ENCODE results near the gene VWA2.

Gene VWA2

GRCh38 chr10:114232561-114233176 lies 6.4 kb upstream of the VWA2 start:
- TF ChIP-seq GATA2 (IDR thresholded peaks at IDR 0.05; ENCODE audit: low read depth, low read length): no peak
- TF ChIP-seq GATA3 (IDR thresholded peaks at IDR 0.05; ENCODE audit: low read depth, low read length): no peak

DNA sequence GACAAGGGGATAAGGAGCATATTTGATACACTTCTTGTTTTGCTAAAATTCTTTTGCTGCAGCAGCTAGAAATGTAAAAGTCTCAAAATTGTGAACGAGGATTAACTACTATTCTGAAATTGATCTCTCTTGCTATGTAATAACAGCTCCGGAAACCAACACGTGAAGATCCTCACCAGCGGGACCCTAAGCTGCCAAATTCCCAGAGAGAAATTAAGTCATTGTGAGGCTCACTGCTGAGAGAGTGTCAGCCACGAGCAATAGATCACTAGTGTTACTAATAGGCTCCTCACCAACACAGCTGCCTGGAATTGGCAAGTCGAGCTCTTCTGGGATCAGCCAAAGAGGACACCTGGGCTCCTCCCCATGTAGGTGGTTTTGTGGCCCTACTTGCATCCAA lies 5.6 kb upstream of the VWA2 start:
- no peak for TF ChIP-seq GATA3 (IDR thresholded peaks at IDR 0.05; ENCODE audit: low read depth, low read length)
- no peak for TF ChIP-seq GATA2 (IDR thresholded peaks at IDR 0.05; ENCODE audit: low read depth, low read length)

GRCh38 chr10:114234132-114234531 lies 4.9 kb upstream of the VWA2 start:
- no peak for TF ChIP-seq GATA2 (IDR thresholded peaks at IDR 0.05; ENCODE audit: low read depth, low read length)
- no peak for TF ChIP-seq GATA3 (IDR thresholded peaks at IDR 0.05; ENCODE audit: low read depth, low read length)

DNA sequence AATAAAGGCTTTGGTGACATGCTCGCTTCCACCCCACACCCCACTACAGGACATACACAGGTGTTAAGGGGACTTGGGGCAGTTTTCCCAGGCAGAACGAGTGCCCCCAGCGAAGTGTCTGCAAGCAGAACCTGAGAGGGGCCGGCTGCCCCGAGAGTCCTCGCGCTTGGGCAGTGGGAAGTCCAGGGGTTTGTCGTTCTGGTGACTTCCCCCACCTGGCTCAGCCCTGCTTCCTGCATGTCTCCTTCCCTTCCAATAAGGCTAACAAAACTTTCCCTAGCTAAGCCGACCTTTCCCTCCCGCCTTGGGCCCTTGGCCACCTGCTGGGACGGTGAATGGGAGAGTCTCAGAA lies 916 bp downstream of the VWA2 start:
- TF ChIP-seq GATA3 (IDR thresholded peaks at IDR 0.05; ENCODE audit: low read depth, low read length): no peak
- no peak for TF ChIP-seq GATA2 (IDR thresholded peaks at IDR 0.05; ENCODE audit: low read depth, low read length)

DNA sequence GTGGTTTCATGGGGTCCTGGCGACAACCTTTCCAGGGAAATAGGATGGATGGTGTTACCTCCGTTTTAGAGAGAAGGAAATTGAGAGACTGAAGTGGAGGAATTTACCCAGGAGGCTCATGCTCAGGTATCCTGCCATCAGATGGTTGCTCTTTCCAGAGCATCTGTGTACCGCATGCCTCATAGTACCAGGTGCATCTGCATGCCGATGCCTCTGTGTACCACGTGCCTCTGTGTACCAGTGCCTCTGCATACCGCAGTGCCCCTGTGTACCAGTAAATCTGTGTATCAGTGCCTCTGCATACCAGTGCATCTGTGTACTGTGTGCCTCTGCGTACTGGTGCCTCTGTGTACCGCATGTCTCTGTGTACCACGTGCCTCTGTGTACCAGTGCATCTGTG lies 3.2 kb downstream of the VWA2 start:
- TF ChIP-seq GATA3 (IDR thresholded peaks at IDR 0.05; ENCODE audit: low read depth, low read length) (no peak), GATA2 (IDR thresholded peaks at IDR 0.05; ENCODE audit: low read depth, low read length) (no peak)

GRCh38 chr10:114243661-114244060 lies 4.6 kb downstream of the VWA2 start:
- TF ChIP-seq GATA3 (IDR thresholded peaks at IDR 0.05; ENCODE audit: low read depth, low read length) (no peak), GATA2 (IDR thresholded peaks at IDR 0.05; ENCODE audit: low read depth, low read length) (no peak)

DNA sequence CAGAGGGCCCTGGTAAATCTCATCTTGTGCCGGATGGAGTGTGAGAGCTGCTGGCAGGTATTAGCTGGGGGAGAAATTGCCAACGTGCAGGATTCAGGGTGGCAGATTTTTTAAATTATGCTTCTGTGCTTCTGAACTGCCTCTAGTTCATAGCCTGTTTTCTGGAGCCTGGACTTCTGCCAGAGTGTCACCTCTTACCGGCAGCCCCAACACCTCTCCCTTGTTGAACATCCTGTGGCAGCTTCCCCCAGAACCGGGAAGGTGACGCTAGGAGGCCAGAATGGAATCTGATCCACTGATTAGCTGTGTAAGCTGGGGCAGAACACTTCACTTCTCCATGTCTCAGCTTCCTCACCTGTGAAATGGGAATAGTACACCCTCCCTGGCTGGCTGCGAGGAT lies 5.1 kb downstream of the VWA2 start:
- no peak for TF ChIP-seq GATA3 (IDR thresholded peaks at IDR 0.05; ENCODE audit: low read depth, low read length)
- no peak for TF ChIP-seq GATA2 (IDR thresholded peaks at IDR 0.05; ENCODE audit: low read depth, low read length)

GRCh38 chr10:114245121-114245791 lies 6.2 kb downstream of the VWA2 start:
- no peak for TF ChIP-seq GATA3 (IDR thresholded peaks at IDR 0.05; ENCODE audit: low read depth, low read length)
- no peak for TF ChIP-seq GATA2 (IDR thresholded peaks at IDR 0.05; ENCODE audit: low read depth, low read length)

DNA sequence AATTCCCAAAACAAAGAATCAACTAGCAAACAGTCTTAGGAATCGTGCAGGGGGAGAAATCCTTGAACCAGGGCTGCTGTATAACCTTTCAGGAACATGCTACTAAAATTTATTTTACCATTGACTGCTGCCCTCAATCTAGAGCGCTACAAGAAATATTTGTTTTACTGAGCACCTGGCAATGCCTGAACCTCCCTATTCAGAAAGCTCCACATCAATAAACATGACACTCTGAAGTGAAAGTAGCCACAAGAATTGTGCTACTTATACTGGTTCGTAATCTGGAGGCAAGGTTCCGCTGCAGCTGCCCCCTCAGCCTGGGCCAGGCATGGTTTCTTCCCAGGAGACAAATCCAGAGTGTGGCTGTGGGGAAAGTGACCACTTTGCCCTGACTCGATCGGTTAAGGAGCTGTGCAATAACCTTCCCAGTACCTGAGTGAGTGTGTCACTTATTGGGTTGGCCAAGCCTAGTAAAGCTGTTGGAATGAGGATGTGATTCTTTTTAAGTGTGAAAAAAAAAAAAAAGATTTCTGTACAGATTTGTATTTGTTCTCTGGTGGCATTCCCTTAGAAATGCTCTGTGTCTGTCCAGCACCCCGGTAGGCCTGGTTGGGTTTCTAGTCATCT lies 7.7 kb downstream of the VWA2 start:
- TF ChIP-seq GATA3 (IDR thresholded peaks at IDR 0.05; ENCODE audit: low read depth, low read length) (no peak), GATA2 (IDR thresholded peaks at IDR 0.05; ENCODE audit: low read depth, low read length) (no peak)

- TF ChIP-seq GATA3 (IDR thresholded peaks at IDR 0.05; ENCODE audit: low read depth, low read length) (no peak), GATA2 (IDR thresholded peaks at IDR 0.05; ENCODE audit: low read depth, low read length) (no peak)
These were observed 11.2 kb downstream of the VWA2 start for GRCh38 chr10:114250236-114250635.

- no peak for TF ChIP-seq GATA2 (IDR thresholded peaks at IDR 0.05; ENCODE audit: low read depth, low read length)
- TF ChIP-seq GATA3 (IDR thresholded peaks at IDR 0.05; ENCODE audit: low read depth, low read length): no peak
These were observed 11.7 kb downstream of the VWA2 start for GRCh38 chr10:114250716-114251115.

DNA sequence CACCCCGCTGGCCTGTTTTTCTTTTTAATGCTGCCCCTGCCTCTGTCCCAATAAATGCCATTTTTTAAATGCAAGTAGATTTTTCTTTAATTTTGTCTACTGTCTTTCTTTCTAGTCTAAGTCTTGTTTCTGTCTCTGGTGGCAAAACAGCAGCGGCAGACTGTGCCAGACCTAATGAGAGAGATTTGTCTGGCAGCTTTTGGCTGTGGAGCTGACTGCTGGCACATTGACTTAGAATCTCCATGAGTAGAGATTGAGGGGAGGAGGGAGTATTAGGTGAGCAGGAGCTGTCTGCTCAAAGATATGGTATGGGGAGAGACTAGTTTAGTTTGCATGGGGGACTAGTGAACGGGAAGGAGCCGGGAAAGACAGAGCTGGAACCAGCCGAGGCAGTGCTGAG lies 13.0 kb downstream of the VWA2 start:
- TF ChIP-seq GATA2 (IDR thresholded peaks at IDR 0.05; ENCODE audit: low read depth, low read length): no peak
- no peak for TF ChIP-seq GATA3 (IDR thresholded peaks at IDR 0.05; ENCODE audit: low read depth, low read length)

- no peak for TF ChIP-seq GATA3 (IDR thresholded peaks at IDR 0.05; ENCODE audit: low read depth, low read length)
- TF ChIP-seq GATA2 (IDR thresholded peaks at IDR 0.05; ENCODE audit: low read depth, low read length): no peak
These were observed 13.8 kb downstream of the VWA2 start for GRCh38 chr10:114252883-114253282.

GRCh38 chr10:114255227-114255626 lies 16.2 kb downstream of the VWA2 start:
- no peak for TF ChIP-seq GATA2 (IDR thresholded peaks at IDR 0.05; ENCODE audit: low read depth, low read length)
- TF ChIP-seq GATA3 (IDR thresholded peaks at IDR 0.05; ENCODE audit: low read depth, low read length): no peak

All from SH-SY5Y (cell line).